PC-9 (cell line): ENCODE results near the gene HNF1A.

Experiments
- EZH2 ChIP-seq: fragments of 200-600 bp; sonication (generic); IDR thresholded peaks from 2 replicates; pipeline ENCODE4 v1.8.0; 2017; ENCODE audit warnings: antibody characterized with exemption, low read depth
- TF ChIP-seq, protein P1 (sequence below): fragments of 200-600 bp; sonication (generic); conservative IDR thresholded peaks from 2 replicates; pipeline ENCODE4 v1.6.1; 2017; ENCODE audit warnings: mixed run types, antibody characterized with exemption, mild to moderate bottlenecking, moderate library complexity

DNA sequence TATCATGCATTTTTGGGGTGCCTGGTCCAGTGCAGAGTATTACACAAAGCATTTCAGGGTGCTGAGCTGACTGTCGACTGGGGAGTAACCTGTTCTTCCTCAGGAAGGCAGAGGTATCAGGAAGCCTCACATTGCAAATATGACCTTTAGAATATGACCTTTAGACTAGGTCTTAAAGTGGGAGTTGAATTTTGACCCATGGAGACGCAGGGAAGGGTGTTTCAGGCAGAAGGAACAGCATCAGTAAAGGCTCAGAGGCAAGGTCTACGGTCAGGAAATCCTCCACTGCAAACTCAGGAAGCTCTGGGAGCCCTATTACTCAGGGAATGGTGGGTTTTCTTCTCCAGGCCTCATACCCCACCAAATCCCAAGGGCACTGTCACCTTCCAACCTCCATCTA, 11.3 kb downstream of the HNF1A start:
- TF ChIP-seq, protein P1, sequence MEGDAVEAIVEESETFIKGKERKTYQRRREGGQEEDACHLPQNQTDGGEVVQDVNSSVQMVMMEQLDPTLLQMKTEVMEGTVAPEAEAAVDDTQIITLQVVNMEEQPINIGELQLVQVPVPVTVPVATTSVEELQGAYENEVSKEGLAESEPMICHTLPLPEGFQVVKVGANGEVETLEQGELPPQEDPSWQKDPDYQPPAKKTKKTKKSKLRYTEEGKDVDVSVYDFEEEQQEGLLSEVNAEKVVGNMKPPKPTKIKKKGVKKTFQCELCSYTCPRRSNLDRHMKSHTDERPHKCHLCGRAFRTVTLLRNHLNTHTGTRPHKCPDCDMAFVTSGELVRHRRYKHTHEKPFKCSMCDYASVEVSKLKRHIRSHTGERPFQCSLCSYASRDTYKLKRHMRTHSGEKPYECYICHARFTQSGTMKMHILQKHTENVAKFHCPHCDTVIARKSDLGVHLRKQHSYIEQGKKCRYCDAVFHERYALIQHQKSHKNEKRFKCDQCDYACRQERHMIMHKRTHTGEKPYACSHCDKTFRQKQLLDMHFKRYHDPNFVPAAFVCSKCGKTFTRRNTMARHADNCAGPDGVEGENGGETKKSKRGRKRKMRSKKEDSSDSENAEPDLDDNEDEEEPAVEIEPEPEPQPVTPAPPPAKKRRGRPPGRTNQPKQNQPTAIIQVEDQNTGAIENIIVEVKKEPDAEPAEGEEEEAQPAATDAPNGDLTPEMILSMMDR, result no peak
- no peak for TF ChIP-seq EZH2
